ENCODE measurements around the gene TM9SF4. TPM values are rescaled to one million over a fixed set of nuclear protein-coding genes. Genes with fewer than 3 reads are reported as not detected.
A peak's percentile ranks its signal among the peaks of the same experiment; 100 is the strongest.
"Not testable (repeated sequence)": the region's sequence is repeated elsewhere in the genome, so short reads cannot be mapped to it uniquely, and the experiment has no call there.

TM9SF4 gene
- total RNA-seq, 1 donor from 2014 or later, result 46.0 TPM

GRCh38 chr20:32164984-32165735 lies 55.6 kb downstream of the TM9SF4 start:
- DNase-seq (ENCODE audit: low spot score), result no peak
- peaks cover 10% of the 10 kb centered on the region for H3K27me3 Mint-ChIP-seq (ENCODE audit: unreplicated experiment)
- H3K4me1 Mint-ChIP-seq (ENCODE audit: unreplicated experiment), result peaks cover 17% of the 10 kb centered on the region
- H3K36me3 Mint-ChIP-seq (ENCODE audit: low read depth, unreplicated experiment), result peaks cover 50% of the 10 kb centered on the region
- no peak for TF ChIP-seq CTCF (IDR thresholded peaks at IDR 0.05; ENCODE audit: unreplicated experiment)
- peak overlapping the region; percentile 47 for H3K4me3 Mint-ChIP-seq (ENCODE audit: unreplicated experiment)
- H3K27ac Mint-ChIP-seq (ENCODE audit: unreplicated experiment), result no peak overlapping the region
- H3K9me3 Mint-ChIP-seq (ENCODE audit: unreplicated experiment), result no peaks in the 10 kb centered on the region

- H3K4me1 Mint-ChIP-seq (ENCODE audit: unreplicated experiment), result peaks cover 19% of the 10 kb centered on the region
- peaks cover 10% of the 10 kb centered on the region for H3K27me3 Mint-ChIP-seq (ENCODE audit: unreplicated experiment)
- DNase-seq (ENCODE audit: low spot score), result no peak
- H3K27ac Mint-ChIP-seq (ENCODE audit: unreplicated experiment), result no peak overlapping the region
- TF ChIP-seq CTCF (IDR thresholded peaks at IDR 0.05; ENCODE audit: unreplicated experiment), result no peak
- peaks cover 46% of the 10 kb centered on the region for H3K36me3 Mint-ChIP-seq (ENCODE audit: low read depth, unreplicated experiment)
- H3K9me3 Mint-ChIP-seq (ENCODE audit: unreplicated experiment), result no peaks in the 10 kb centered on the region
- no peak overlapping the region for H3K4me3 Mint-ChIP-seq (ENCODE audit: unreplicated experiment)
Observed at GRCh38 chr20:32165836-32166545, 56.5 kb downstream of the TM9SF4 start.

- no peak overlapping the region for H3K4me3 Mint-ChIP-seq (ENCODE audit: unreplicated experiment)
- no peak overlapping the region for H3K27ac Mint-ChIP-seq (ENCODE audit: unreplicated experiment)
- TF ChIP-seq CTCF (IDR thresholded peaks at IDR 0.05; ENCODE audit: unreplicated experiment), result no peak
- H3K9me3 Mint-ChIP-seq (ENCODE audit: unreplicated experiment), result no peaks in the 10 kb centered on the region
- peaks cover 33% of the 10 kb centered on the region for H3K36me3 Mint-ChIP-seq (ENCODE audit: low read depth, unreplicated experiment)
- H3K4me1 Mint-ChIP-seq (ENCODE audit: unreplicated experiment), result peaks cover 14% of the 10 kb centered on the region
- DNase-seq (ENCODE audit: low spot score), result no peak
- H3K27me3 Mint-ChIP-seq (ENCODE audit: unreplicated experiment), result peaks cover 10% of the 10 kb centered on the region
Observed at GRCh38 chr20:32167552-32167951, 58.0 kb downstream of the TM9SF4 start.

- H3K4me3 Mint-ChIP-seq (ENCODE audit: unreplicated experiment), result no peak overlapping the region
- peaks cover 14% of the 10 kb centered on the region for H3K4me1 Mint-ChIP-seq (ENCODE audit: unreplicated experiment)
- no peak for DNase-seq (ENCODE audit: low spot score)
- peaks cover 10% of the 10 kb centered on the region for H3K27me3 Mint-ChIP-seq (ENCODE audit: unreplicated experiment)
- H3K36me3 Mint-ChIP-seq (ENCODE audit: low read depth, unreplicated experiment), result peaks cover 30% of the 10 kb centered on the region
- TF ChIP-seq CTCF (IDR thresholded peaks at IDR 0.05; ENCODE audit: unreplicated experiment), result no peak
- no peaks in the 10 kb centered on the region for H3K9me3 Mint-ChIP-seq (ENCODE audit: unreplicated experiment)
- no peak overlapping the region for H3K27ac Mint-ChIP-seq (ENCODE audit: unreplicated experiment)
Observed at GRCh38 chr20:32168184-32168910, 58.8 kb downstream of the TM9SF4 start.

GRCh38 chr20:32177696-32178095 lies 68.2 kb downstream of the TM9SF4 start:
- not testable (repeated sequence) for DNase-seq (ENCODE audit: low spot score); H3K36me3 Mint-ChIP-seq (ENCODE audit: low read depth, unreplicated experiment); H3K27ac Mint-ChIP-seq (ENCODE audit: unreplicated experiment); H3K9me3 Mint-ChIP-seq (ENCODE audit: unreplicated experiment); H3K4me1 Mint-ChIP-seq (ENCODE audit: unreplicated experiment); H3K27me3 Mint-ChIP-seq (ENCODE audit: unreplicated experiment)
- H3K4me3 Mint-ChIP-seq (ENCODE audit: unreplicated experiment), result peak overlapping the region; percentile 19
